Muscle layer of duodenum (tissue), 2 donors: Measurements from ENCODE around the gene SENP8.

Experiments used
- H3K27ac ChIP-seq: one replicate; pipeline ENCODE4 v1.7.0; 2013; ENCODE audit warnings: mild to moderate bottlenecking, low read length
- H3K27me3 ChIP-seq: one replicate; pipeline ENCODE4 v1.7.0; 2013; ENCODE audit warnings: low read depth, mild to moderate bottlenecking, control low read depth, low read length
- H3K36me3 ChIP-seq, 2 donors: one replicate each; pipeline ENCODE4 v1.7.0; 2013; ENCODE audit warnings: low read length in 2 of 2, control low read depth in 1 of 2, mild to moderate bottlenecking in 1 of 2; ENCODE audit not compliant: insufficient read depth in 2 of 2, control insufficient read depth in 1 of 2
- H3K4me1 ChIP-seq, 2 donors: one replicate each; pipeline ENCODE4 v1.7.0; 2013; ENCODE audit warnings: low read length in 2 of 2, mild to moderate bottlenecking in 2 of 2, control low read depth in 1 of 2, moderate library complexity in 1 of 2; ENCODE audit not compliant: insufficient read depth in 2 of 2, control insufficient read depth in 1 of 2
- H3K4me3 ChIP-seq, 2 donors: one replicate each; pipeline ENCODE4 v1.7.0; 2013; ENCODE audit warnings: low read length in 2 of 2, low read depth in 1 of 2, mild to moderate bottlenecking in 1 of 2
- H3K9me3 ChIP-seq, 2 donors: one replicate each; pipeline ENCODE4 v1.7.0; 2013; ENCODE audit warnings: low read length in 2 of 2, control low read depth in 1 of 2, mild to moderate bottlenecking in 1 of 2; ENCODE audit not compliant: control insufficient read depth in 1 of 2
- donor health status: healthy.

SENP8 gene

GRCh38 chr15:72116731-72117485 is 1.3 kb upstream of the SENP8 start:
- H3K4me3 ChIP-seq = peak overlapping the region; percentile 70 to 97
- no peaks in the 10 kb centered on the region for H3K9me3 ChIP-seq
- H3K4me1 ChIP-seq = peaks cover 0 to 15% of the 10 kb centered on the region in 2 donors
- H3K36me3 ChIP-seq = peaks cover 0 to 2% of the 10 kb centered on the region in 2 donors
- no peaks in the 10 kb centered on the region for H3K27me3 ChIP-seq
- H3K27ac ChIP-seq = peak overlapping the region; percentile 91

GRCh38 chr15:72117486-72118016 is 652 bp upstream of the SENP8 start:
- Histone ChIP-seq H3K9me3 (no peaks in the 10 kb centered on the region), H3K36me3 (peaks cover 0 to 2% of the 10 kb centered on the region in 2 donors), H3K27me3 (no peaks in the 10 kb centered on the region), H3K4me1 (peaks cover 0 to 15% of the 10 kb centered on the region in 2 donors), H3K27ac (peak overlapping the region; percentile 91), H3K4me3 (peak overlapping the region; percentile 70 to 97)

- Histone ChIP-seq H3K9me3 (no peaks in the 10 kb centered on the region), H3K36me3 (no peaks in the 10 kb centered on the region), H3K4me1 (peaks cover 0 to under 1% of the 10 kb centered on the region in 2 donors), H3K27ac (no peak overlapping the region), H3K27me3 (no peaks in the 10 kb centered on the region), H3K4me3 (no peak overlapping the region)
These were observed 6.0 kb downstream of the SENP8 start for GRCh38 chr15:72124218-72124617.

GRCh38 chr15:72127724-72128322 is 9.6 kb downstream of the SENP8 start:
- H3K27ac ChIP-seq = no peak overlapping the region
- no peaks in the 10 kb centered on the region for H3K9me3 ChIP-seq
- H3K27me3 ChIP-seq = no peaks in the 10 kb centered on the region
- H3K4me3 ChIP-seq = no peak overlapping the region
- no peaks in the 10 kb centered on the region for H3K4me1 ChIP-seq
- H3K36me3 ChIP-seq = no peaks in the 10 kb centered on the region

GRCh38 chr15:72128359-72128758 is 10.2 kb downstream of the SENP8 start:
- H3K4me1 ChIP-seq = no peaks in the 10 kb centered on the region
- no peaks in the 10 kb centered on the region for H3K9me3 ChIP-seq
- H3K36me3 ChIP-seq = no peaks in the 10 kb centered on the region
- H3K27me3 ChIP-seq = no peaks in the 10 kb centered on the region
- H3K27ac ChIP-seq = no peak overlapping the region
- no peak overlapping the region for H3K4me3 ChIP-seq

GRCh38 chr15:72130272-72130671 is 12.1 kb downstream of the SENP8 start:
- Histone ChIP-seq H3K27me3 (no peaks in the 10 kb centered on the region), H3K9me3 (no peaks in the 10 kb centered on the region), H3K27ac (no peak overlapping the region), H3K4me3 (no peak overlapping the region), H3K4me1 (no peaks in the 10 kb centered on the region), H3K36me3 (no peaks in the 10 kb centered on the region)

- H3K4me1 ChIP-seq = no peaks in the 10 kb centered on the region
- no peaks in the 10 kb centered on the region for H3K9me3 ChIP-seq
These were observed 13.7 kb downstream of the SENP8 start for GRCh38 chr15:72131922-72132321.

GRCh38 chr15:72133211-72133610 is 15.0 kb downstream of the SENP8 start:
- Histone ChIP-seq H3K27ac (no peak overlapping the region), H3K4me3 (no peak overlapping the region), H3K36me3 (no peaks in the 10 kb centered on the region), H3K9me3 (no peaks in the 10 kb centered on the region), H3K4me1 (no peaks in the 10 kb centered on the region), H3K27me3 (no peaks in the 10 kb centered on the region)

More at GRCh38 chr15:72131922-72132321, 13.7 kb downstream of the SENP8 start:
- no peaks in the 10 kb centered on the region for H3K27me3 ChIP-seq
- no peak overlapping the region for H3K27ac ChIP-seq
- H3K4me3 ChIP-seq = no peak overlapping the region
- no peaks in the 10 kb centered on the region for H3K36me3 ChIP-seq

GRCh38 chr15:72135719-72136118 is 17.5 kb downstream of the SENP8 start:
- peaks cover 0 to 7% of the 10 kb centered on the region in 2 donors for H3K36me3 ChIP-seq
- H3K27ac ChIP-seq = no peak overlapping the region
- H3K9me3 ChIP-seq = no peaks in the 10 kb centered on the region
- no peak overlapping the region for H3K4me3 ChIP-seq
- no peaks in the 10 kb centered on the region for H3K4me1 ChIP-seq
- H3K27me3 ChIP-seq = no peaks in the 10 kb centered on the region

GRCh38 chr15:72136170-72137051 is 18.2 kb downstream of the SENP8 start:
- H3K4me1 ChIP-seq = no peaks in the 10 kb centered on the region
- H3K36me3 ChIP-seq = peaks cover 0 to 7% of the 10 kb centered on the region in 2 donors

GRCh38 chr15:72139667-72140066 is 21.5 kb downstream of the SENP8 start:
- Histone ChIP-seq H3K27ac (no peak overlapping the region), H3K4me1 (no peaks in the 10 kb centered on the region), H3K27me3 (no peaks in the 10 kb centered on the region), H3K4me3 (no peak overlapping the region), H3K9me3 (no peaks in the 10 kb centered on the region), H3K36me3 (peaks cover 0 to 7% of the 10 kb centered on the region in 2 donors)

More at GRCh38 chr15:72136170-72137051, 18.2 kb downstream of the SENP8 start:
- no peak overlapping the region for H3K27ac ChIP-seq
- H3K4me3 ChIP-seq = no peak overlapping the region
- no peaks in the 10 kb centered on the region for H3K27me3 ChIP-seq
- H3K9me3 ChIP-seq = no peaks in the 10 kb centered on the region
